Measurements from ENCODE around the gene DNAH10. TPM values are rescaled to one million over a fixed set of nuclear protein-coding genes. Genes with fewer than 3 reads are reported as not detected.

DNAH10 gene
- total RNA-seq, 1 experiment from 2014 or later: 0.17 TPM

DNA sequence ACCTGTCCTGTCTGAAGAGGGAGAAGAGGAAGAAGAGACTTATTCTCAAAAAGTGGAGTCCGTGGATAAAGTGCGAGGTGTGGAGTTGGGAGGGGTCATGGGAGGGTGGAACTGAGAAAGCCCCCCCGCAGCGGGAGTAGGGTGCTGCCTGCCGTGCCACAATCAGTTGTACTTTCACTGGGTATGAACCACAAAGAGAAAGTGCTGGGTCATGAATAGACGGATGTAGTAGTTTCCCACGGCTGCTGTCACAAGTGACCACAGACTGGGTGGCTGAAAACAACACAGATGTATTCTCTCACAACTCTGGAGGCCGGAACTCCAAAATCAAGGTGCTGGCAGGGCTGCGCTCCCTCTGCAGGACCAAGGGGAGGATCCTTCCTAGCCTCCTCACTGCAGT is 5.5 kb downstream of the DNAH10 start:
- Histone ChIP-seq H3K27me3 (ENCODE audit: insufficient read depth, low read length) (no peaks in the 10 kb centered on the region), H3K9ac (ENCODE audit: extremely low read depth, insufficient read length, low read length) (no peak overlapping the region), H4K91ac (ENCODE audit: insufficient read length, low read depth, low read length) (no peak overlapping the region), H2BK5ac (ENCODE audit: insufficient read length, low read length) (no peak overlapping the region), H4K5ac (ENCODE audit: insufficient read length, low read depth, low read length) (no peak overlapping the region), H2BK15ac (ENCODE audit: low read depth, low read length) (no peak overlapping the region), H4K20me1 (ENCODE audit: control insufficient read depth, insufficient read depth, insufficient read length) (no peaks in the 10 kb centered on the region), H3K27ac (ENCODE audit: insufficient read length, low read depth, low read length) (no peak overlapping the region), H2BK120ac (ENCODE audit: low read depth, low read length, poor library complexity, severe bottlenecking) (no peak overlapping the region), H3K23me2 (ENCODE audit: insufficient read length, low read depth, low read length, poor library complexity, severe bottlenecking) (peaks cover 4% of the 10 kb centered on the region), H4K8ac (replicated peaks; ENCODE audit: insufficient read length, low read depth, low read length) (no peak overlapping the region), H2AFZ (ENCODE audit: low read length) (no peak overlapping the region), H2AK5ac (ENCODE audit: insufficient read length, low read length) (no peak overlapping the region), H3T11ph (ENCODE audit: low read length) (no peak overlapping the region), H3K79me1 (ENCODE audit: insufficient read depth, low read depth, low read length, poor library complexity, severe bottlenecking) (no peaks in the 10 kb centered on the region), H3K4me1 (ENCODE audit: insufficient read depth, low read length) (no peaks in the 10 kb centered on the region), H3K56ac (ENCODE audit: insufficient read length, low read depth, low read length) (no peak overlapping the region), H3K79me2 (ENCODE audit: insufficient read depth, low read length) (no peaks in the 10 kb centered on the region), H2BK20ac (ENCODE audit: low read depth, low read length, poor library complexity, severe bottlenecking) (no peak overlapping the region), H3K4ac (ENCODE audit: low read depth, low read length) (no peak overlapping the region), H3K9me3 (ENCODE audit: control insufficient read depth, low read depth, low read length) (no peaks in the 10 kb centered on the region), H3K18ac (ENCODE audit: insufficient read length, low read depth, low read length) (no peak overlapping the region), H3K14ac (ENCODE audit: insufficient read depth, low read length) (no peak overlapping the region; the same call in 1 of the 2 replicates), H3K23ac (ENCODE audit: insufficient read length, low read depth, low read length) (no peak overlapping the region), H2BK12ac (ENCODE audit: insufficient read length, low read depth, low read length) (no peak overlapping the region), H3K4me2 (ENCODE audit: insufficient read depth, insufficient read length, low read length) (no peak overlapping the region)
- peaks cover 2 to 3% of the 10 kb centered on the region in 2 experiments; a peak in 2 of 4 replicates for H3K4me1 Mint-ChIP-seq
- DNase-seq: no peak
- no peak overlapping the region for H3K4me3 Mint-ChIP-seq
- no peak overlapping the region for H3K27ac Mint-ChIP-seq
- H3K27me3 Mint-ChIP-seq (ENCODE audit: low read depth): peaks cover 42% of the 10 kb centered on the region
- TF ChIP-seq, protein P1, sequence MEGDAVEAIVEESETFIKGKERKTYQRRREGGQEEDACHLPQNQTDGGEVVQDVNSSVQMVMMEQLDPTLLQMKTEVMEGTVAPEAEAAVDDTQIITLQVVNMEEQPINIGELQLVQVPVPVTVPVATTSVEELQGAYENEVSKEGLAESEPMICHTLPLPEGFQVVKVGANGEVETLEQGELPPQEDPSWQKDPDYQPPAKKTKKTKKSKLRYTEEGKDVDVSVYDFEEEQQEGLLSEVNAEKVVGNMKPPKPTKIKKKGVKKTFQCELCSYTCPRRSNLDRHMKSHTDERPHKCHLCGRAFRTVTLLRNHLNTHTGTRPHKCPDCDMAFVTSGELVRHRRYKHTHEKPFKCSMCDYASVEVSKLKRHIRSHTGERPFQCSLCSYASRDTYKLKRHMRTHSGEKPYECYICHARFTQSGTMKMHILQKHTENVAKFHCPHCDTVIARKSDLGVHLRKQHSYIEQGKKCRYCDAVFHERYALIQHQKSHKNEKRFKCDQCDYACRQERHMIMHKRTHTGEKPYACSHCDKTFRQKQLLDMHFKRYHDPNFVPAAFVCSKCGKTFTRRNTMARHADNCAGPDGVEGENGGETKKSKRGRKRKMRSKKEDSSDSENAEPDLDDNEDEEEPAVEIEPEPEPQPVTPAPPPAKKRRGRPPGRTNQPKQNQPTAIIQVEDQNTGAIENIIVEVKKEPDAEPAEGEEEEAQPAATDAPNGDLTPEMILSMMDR (conservative IDR thresholded peaks at IDR 0.05): no peak
- WGBS (ENCODE audit: extremely low coverage, insufficient read length, low lambda C conversion rate): no CpG with 5 or more reads among the region's 9 CpGs
- H3K36me3 Mint-ChIP-seq (ENCODE audit: insufficient read depth in 1 of 3, low read depth in 3 of 3): no peaks in the 10 kb centered on the region; a peak in 1 of 7 replicates
- H3K9me3 Mint-ChIP-seq: no peaks in the 10 kb centered on the region

All from H9 (cell line).